ENCODE measurements around the gene NOC3L. TPM values are rescaled to one million over a fixed set of nuclear protein-coding genes. Genes with fewer than 3 reads are reported as not detected.
"Not testable (repeated sequence)": the region's sequence is repeated elsewhere in the genome, so short reads cannot be mapped to it uniquely, and the experiment has no call there.

NOC3L gene
- 27.7 and 48.2 TPM in 2 replicates for total RNA-seq (2014; rRNA removed; shearing (Covaris generic))

GRCh38 chr10:94362360-94363250 is at the start of gene NOC3L:
TSS of gene NOC3L (minus strand) at chr10:94362939. CDS start at chr10:94362838, 101 bp downstream.
- DNase-seq (ENCODE audit: low spot score): peak; percentile 95
- in situ Hi-C loops (cut with HindIII; ENCODE audit: low sequenced_read_pairs): no loop called here

GRCh38 chr10:94412449-94412848 is 49.7 kb upstream of the NOC3L start:
- in situ Hi-C loops (cut with HindIII; ENCODE audit: low sequenced_read_pairs): no loop called here
- DNase-seq (ENCODE audit: low spot score): no peak

GRCh38 chr10:94411304-94411703 is 48.6 kb upstream of the NOC3L start:
- in situ Hi-C loops (cut with HindIII; ENCODE audit: low sequenced_read_pairs): no loop called here
- DNase-seq (ENCODE audit: low spot score): no peak

- in situ Hi-C loops (cut with HindIII; ENCODE audit: low sequenced_read_pairs): no loop called here
- no peak for DNase-seq (ENCODE audit: low spot score)
These were observed 46.4 kb upstream of the NOC3L start for GRCh38 chr10:94409021-94409657.

GRCh38 chr10:94407668-94408067 is 44.9 kb upstream of the NOC3L start:
- DNase-seq (ENCODE audit: low spot score): no peak
- in situ Hi-C loops (cut with HindIII; ENCODE audit: low sequenced_read_pairs): no loop called here

- in situ Hi-C loops (cut with HindIII; ENCODE audit: low sequenced_read_pairs): no loop called here
- DNase-seq (ENCODE audit: low spot score): no peak
These were observed 42.7 kb upstream of the NOC3L start for GRCh38 chr10:94405406-94405805.

- peak; percentile 65 for DNase-seq (ENCODE audit: low spot score)
- in situ Hi-C loops (cut with HindIII; ENCODE audit: low sequenced_read_pairs): no loop called here
These were observed 40.9 kb upstream of the NOC3L start for GRCh38 chr10:94403380-94404213.

GRCh38 chr10:94402843-94403379 is 40.2 kb upstream of the NOC3L start:
- in situ Hi-C loops (cut with HindIII; ENCODE audit: low sequenced_read_pairs): no loop called here
- DNase-seq (ENCODE audit: low spot score): no peak

- DNase-seq (ENCODE audit: low spot score): peak; percentile 97
- in situ Hi-C loops (cut with HindIII; ENCODE audit: low sequenced_read_pairs): no loop called here
These were observed 39.6 kb upstream of the NOC3L start, which contains the start of gene TBC1D12 for GRCh38 chr10:94402204-94402842. TSS of gene TBC1D12 (plus strand) at chr10:94402541. CDS start at chr10:94402614, 73 bp downstream.

GRCh38 chr10:94398762-94399161 is 36.0 kb upstream of the NOC3L start:
- no peak for DNase-seq (ENCODE audit: low spot score)
- in situ Hi-C loops (cut with HindIII; ENCODE audit: low sequenced_read_pairs): no loop called here

GRCh38 chr10:94397549-94398370 is 35.0 kb upstream of the NOC3L start:
- in situ Hi-C loops (cut with HindIII; ENCODE audit: low sequenced_read_pairs): no loop called here

GRCh38 chr10:94392117-94392516 is 29.4 kb upstream of the NOC3L start:
- DNase-seq (ENCODE audit: low spot score); in situ Hi-C loops (cut with HindIII; ENCODE audit: low sequenced_read_pairs): not testable (repeated sequence)

More at GRCh38 chr10:94397549-94398370, 35.0 kb upstream of the NOC3L start:
- no peak for DNase-seq (ENCODE audit: low spot score)

GRCh38 chr10:94385733-94386132 is 23.0 kb upstream of the NOC3L start:
- in situ Hi-C loops (cut with HindIII; ENCODE audit: low sequenced_read_pairs); DNase-seq (ENCODE audit: low spot score): not testable (repeated sequence)

GRCh38 chr10:94383530-94383929 is 20.8 kb upstream of the NOC3L start:
- DNase-seq (ENCODE audit: low spot score): no peak
- in situ Hi-C loops (cut with HindIII; ENCODE audit: low sequenced_read_pairs): no loop called here

GRCh38 chr10:94376865-94377264 is 14.1 kb upstream of the NOC3L start:
- in situ Hi-C loops (cut with HindIII; ENCODE audit: low sequenced_read_pairs): no loop called here
- DNase-seq (ENCODE audit: low spot score): no peak

- in situ Hi-C loops (cut with HindIII; ENCODE audit: low sequenced_read_pairs): no loop called here
- DNase-seq (ENCODE audit: low spot score): no peak
These were observed 12.6 kb upstream of the NOC3L start for GRCh38 chr10:94375374-94375773.

GRCh38 chr10:94370501-94370900 is 7.8 kb upstream of the NOC3L start:
- in situ Hi-C loops (cut with HindIII; ENCODE audit: low sequenced_read_pairs): no loop called here
- no peak for DNase-seq (ENCODE audit: low spot score)

GRCh38 chr10:94366382-94366781 is 3.6 kb upstream of the NOC3L start:
- in situ Hi-C loops (cut with HindIII; ENCODE audit: low sequenced_read_pairs): no loop called here
- DNase-seq (ENCODE audit: low spot score): no peak
